Muscle layer of colon (tissue), 2 donors: ENCODE results near the gene ZNF616.
A peak's percentile ranks its signal among the peaks of the same experiment; 100 is the strongest.

Source experiments
- H3K27ac ChIP-seq: one replicate; pipeline ENCODE4 v1.7.0; 2013; ENCODE audit warnings: low read depth, mild to moderate bottlenecking, low read length, moderate library complexity
- H3K27me3 ChIP-seq, 2 donors: one replicate each; pipeline ENCODE4 v1.7.0; 2013; ENCODE audit warnings: low read length in 2 of 2, mild to moderate bottlenecking in 2 of 2; ENCODE audit not compliant: insufficient read depth in 2 of 2, control insufficient read depth in 1 of 2
- H3K36me3 ChIP-seq: one replicate; pipeline ENCODE4 v1.7.0; 2013; ENCODE audit warnings: mild to moderate bottlenecking, low read length; ENCODE audit not compliant: insufficient read depth
- H3K4me1 ChIP-seq: one replicate; pipeline ENCODE4 v1.7.0; 2013; ENCODE audit warnings: mild to moderate bottlenecking, low read length; ENCODE audit not compliant: insufficient read depth
- H3K4me3 ChIP-seq, 2 donors: one replicate each; pipeline ENCODE4 v1.7.0; 2013; ENCODE audit warnings: low read length in 2 of 2, low read depth in 1 of 2, mild to moderate bottlenecking in 1 of 2, moderate library complexity in 1 of 2
- H3K9ac ChIP-seq: one replicate; pipeline ENCODE4 v1.7.0; 2013; ENCODE audit warnings: low read length
- H3K9me3 ChIP-seq: one replicate; pipeline ENCODE4 v1.7.0; 2013; ENCODE audit warnings: mild to moderate bottlenecking, low read length
- donor health status: abdominal sarcoma.
- donor health status: Adenocarcinoma of cecum.

ZNF616 gene

DNA sequence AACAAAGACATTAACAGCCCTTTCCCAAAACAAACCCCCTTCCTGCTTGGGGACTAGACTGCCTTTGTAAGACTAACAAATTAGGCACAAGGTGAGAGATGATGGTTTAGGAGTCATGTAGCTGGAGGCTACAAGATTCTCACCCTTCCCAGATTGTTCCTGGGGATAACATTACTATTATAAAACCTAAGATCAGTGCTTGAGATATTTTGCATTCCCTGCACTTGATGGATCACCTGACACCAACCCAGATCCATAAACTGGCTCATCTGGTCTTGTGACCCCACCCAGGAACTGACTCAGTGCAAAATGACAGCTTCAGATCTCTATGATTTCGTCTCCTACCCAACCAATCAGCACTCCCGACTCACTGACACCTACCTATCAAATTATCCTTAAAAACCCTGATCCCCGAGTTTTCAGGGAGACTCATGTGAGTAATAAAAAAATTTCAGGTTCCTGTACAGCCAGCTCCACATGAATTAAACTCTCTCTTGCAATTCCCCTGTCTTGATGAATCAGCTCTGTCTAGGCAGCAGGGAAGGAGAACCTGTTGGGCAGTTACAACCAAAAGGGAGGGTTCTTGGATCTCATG, 2.4 kb upstream of the ZNF616 start:
- H3K9ac ChIP-seq, result no peak overlapping the region
- no peak overlapping the region for H3K4me3 ChIP-seq
- no peaks in the 10 kb centered on the region for H3K36me3 ChIP-seq
- no peaks in the 10 kb centered on the region for H3K9me3 ChIP-seq
- no peaks in the 10 kb centered on the region for H3K27me3 ChIP-seq
- peaks cover 17% of the 10 kb centered on the region for H3K4me1 ChIP-seq
- H3K27ac ChIP-seq, result no peak overlapping the region

- peaks cover 17% of the 10 kb centered on the region for H3K4me1 ChIP-seq
- H3K36me3 ChIP-seq, result no peaks in the 10 kb centered on the region
- H3K27ac ChIP-seq, result no peak overlapping the region
- H3K9ac ChIP-seq, result no peak overlapping the region
- no peak overlapping the region for H3K4me3 ChIP-seq
- no peaks in the 10 kb centered on the region for H3K27me3 ChIP-seq
- no peaks in the 10 kb centered on the region for H3K9me3 ChIP-seq
These were observed 1.5 kb upstream of the ZNF616 start for GRCh38 chr19:52141203-52141602.

- Histone ChIP-seq H3K4me3 (peak overlapping the region in 1 of 2 donors; percentile 32), H3K9ac (peak overlapping the region; percentile 1), H3K27me3 (no peaks in the 10 kb centered on the region), H3K36me3 (no peaks in the 10 kb centered on the region), H3K9me3 (no peaks in the 10 kb centered on the region), H3K4me1 (peaks cover 17% of the 10 kb centered on the region), H3K27ac (peak overlapping the region; percentile 85)
These were observed 433 bp upstream of the ZNF616 start for GRCh38 chr19:52140032-52140710.

DNA sequence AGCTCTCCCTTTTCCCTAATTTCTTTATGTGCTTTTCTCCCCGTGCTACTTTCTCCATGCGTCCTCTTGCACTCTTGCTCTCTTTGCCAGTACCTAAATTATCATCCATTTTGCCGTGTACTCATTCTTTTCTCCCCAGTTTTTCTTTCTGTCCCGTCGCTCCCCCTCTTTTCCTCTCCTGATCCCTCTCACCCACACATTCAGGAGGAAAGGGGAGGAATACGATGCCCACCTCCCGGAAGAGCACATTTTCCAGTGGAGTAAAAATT, 821 bp downstream of the ZNF616 start:
- Histone ChIP-seq H3K36me3 (peaks cover 5% of the 10 kb centered on the region), H3K4me3 (peak overlapping the region; percentile 96 to 98), H3K9ac (peak overlapping the region; percentile 85), H3K27me3 (no peaks in the 10 kb centered on the region), H3K27ac (peak overlapping the region; percentile 92), H3K9me3 (no peaks in the 10 kb centered on the region), H3K4me1 (peaks cover 17% of the 10 kb centered on the region)

GRCh38 chr19:52138278-52138982, 1.3 kb downstream of the ZNF616 start:
- H3K4me3 ChIP-seq, result peak overlapping the region; percentile 96 to 98
- H3K9ac ChIP-seq, result peak overlapping the region; percentile 85
- no peaks in the 10 kb centered on the region for H3K27me3 ChIP-seq
- peak overlapping the region; percentile 92 for H3K27ac ChIP-seq
- H3K4me1 ChIP-seq, result peaks cover 17% of the 10 kb centered on the region
- no peaks in the 10 kb centered on the region for H3K9me3 ChIP-seq
- peaks cover 5% of the 10 kb centered on the region for H3K36me3 ChIP-seq

- Histone ChIP-seq H3K4me3 (peak overlapping the region in 1 of 2 donors; percentile 19), H3K36me3 (peaks cover 71% of the 10 kb centered on the region), H3K9ac (no peak overlapping the region), H3K9me3 (peaks cover 61% of the 10 kb centered on the region), H3K27ac (no peak overlapping the region), H3K4me1 (no peaks in the 10 kb centered on the region), H3K27me3 (no peaks in the 10 kb centered on the region)
These were observed 19.5 kb downstream of the ZNF616 start for GRCh38 chr19:52120286-52120685.

DNA sequence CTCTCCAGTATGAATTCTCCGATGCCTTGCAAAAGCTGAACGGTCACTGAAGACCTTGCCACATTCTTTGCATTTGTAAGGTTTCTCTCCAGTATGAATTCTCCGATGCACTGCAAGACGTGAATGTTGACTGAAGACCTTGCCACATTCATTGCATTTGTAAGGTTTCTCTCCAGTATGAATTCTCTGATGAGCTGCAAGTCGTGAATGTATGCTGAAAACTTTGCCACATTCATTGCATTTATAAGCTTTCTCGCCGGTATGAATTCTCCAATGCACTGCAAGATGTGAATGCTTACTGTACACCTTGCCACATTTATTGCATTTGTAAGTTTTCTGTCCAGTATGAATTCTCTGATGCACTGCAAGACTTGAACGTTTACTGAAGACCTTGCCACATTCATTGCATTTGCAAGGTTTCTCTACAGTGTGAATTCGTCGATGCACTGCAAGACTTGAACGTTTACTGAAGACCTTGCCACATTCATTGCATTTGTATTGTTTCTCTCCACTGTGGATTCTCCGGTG, 24.1 kb downstream of the ZNF616 start:
- peaks cover 72% of the 10 kb centered on the region for H3K9me3 ChIP-seq
- H3K36me3 ChIP-seq, result peaks cover 43% of the 10 kb centered on the region
- H3K4me3 ChIP-seq, result peak overlapping the region in 1 of 2 donors; percentile 34

GRCh38 chr19:52114691-52115090, 25.0 kb downstream of the ZNF616 start:
- H3K9ac ChIP-seq, result no peak overlapping the region
- no peaks in the 10 kb centered on the region for H3K27me3 ChIP-seq
- H3K9me3 ChIP-seq, result peaks cover 63% of the 10 kb centered on the region
- peak overlapping the region in 1 of 2 donors; percentile 34 for H3K4me3 ChIP-seq
- H3K27ac ChIP-seq, result no peak overlapping the region
- no peaks in the 10 kb centered on the region for H3K4me1 ChIP-seq
- H3K36me3 ChIP-seq, result peaks cover 37% of the 10 kb centered on the region

More for the DNA sequence above, 24.1 kb downstream of the ZNF616 start:
- no peaks in the 10 kb centered on the region for H3K4me1 ChIP-seq
- H3K27ac ChIP-seq, result no peak overlapping the region
- H3K9ac ChIP-seq, result no peak overlapping the region
- no peaks in the 10 kb centered on the region for H3K27me3 ChIP-seq

- Histone ChIP-seq H3K9me3 (peaks cover 52% of the 10 kb centered on the region), H3K9ac (no peak overlapping the region), H3K4me1 (no peaks in the 10 kb centered on the region), H3K27ac (no peak overlapping the region), H3K36me3 (peaks cover 19% of the 10 kb centered on the region), H3K4me3 (no peak overlapping the region), H3K27me3 (no peaks in the 10 kb centered on the region)
These were observed 27.1 kb downstream of the ZNF616 start for GRCh38 chr19:52112624-52113023.

GRCh38 chr19:52110780-52111179, 29.0 kb downstream of the ZNF616 start:
- Histone ChIP-seq H3K36me3 (peaks cover 8% of the 10 kb centered on the region), H3K4me1 (no peaks in the 10 kb centered on the region), H3K9ac (no peak overlapping the region), H3K27me3 (no peaks in the 10 kb centered on the region), H3K4me3 (no peak overlapping the region), H3K9me3 (peaks cover 39% of the 10 kb centered on the region), H3K27ac (no peak overlapping the region)

- Histone ChIP-seq H3K9me3 (no peaks in the 10 kb centered on the region), H3K9ac (no peak overlapping the region), H3K27ac (no peak overlapping the region), H3K27me3 (no peaks in the 10 kb centered on the region), H3K36me3 (no peaks in the 10 kb centered on the region), H3K4me1 (no peaks in the 10 kb centered on the region), H3K4me3 (no peak overlapping the region)
These were observed 37.0 kb downstream of the ZNF616 start for GRCh38 chr19:52102782-52103181.
